ENCODE data around the gene TNS3. TPM values are rescaled to one million over a fixed set of nuclear protein-coding genes. Genes with fewer than 3 reads are reported as not detected.

The TNS3 gene
- total RNA-seq, 4 donors from 2014 or later, result 6.6 to 16.0 (median 9.6) TPM

- 74 to 83% methylated on average over 3 to 4 of the region's 17 CpGs for WGBS, 2 donors
- TF ChIP-seq CTCF (IDR thresholded peaks at IDR 0.05) (no peak), POLR2A (IDR thresholded peaks at IDR 0.05) (no peak)
- no peak for DNase-seq
- H3K36me3 ChIP-seq, result peaks cover 0 to 12% (median 0%) of the 10 kb centered on the region in 3 donors
- H3K9me3 ChIP-seq, result no peaks in the 10 kb centered on the region
- intact Hi-C loops (cut with DNase I), result no loop called here
- no peak overlapping the region for H3K4me3 ChIP-seq
- H3K27ac ChIP-seq, result no peak overlapping the region
- H3K4me1 ChIP-seq, result peaks cover 4 to 16% (median 5%) of the 10 kb centered on the region in 3 donors
- peaks cover 0 to 16% (median 0%) of the 10 kb centered on the region in 4 donors for H3K27me3 ChIP-seq
These were observed 50.1 kb downstream of the TNS3 start for GRCh38 chr7:47531584-47532492.

DNA sequence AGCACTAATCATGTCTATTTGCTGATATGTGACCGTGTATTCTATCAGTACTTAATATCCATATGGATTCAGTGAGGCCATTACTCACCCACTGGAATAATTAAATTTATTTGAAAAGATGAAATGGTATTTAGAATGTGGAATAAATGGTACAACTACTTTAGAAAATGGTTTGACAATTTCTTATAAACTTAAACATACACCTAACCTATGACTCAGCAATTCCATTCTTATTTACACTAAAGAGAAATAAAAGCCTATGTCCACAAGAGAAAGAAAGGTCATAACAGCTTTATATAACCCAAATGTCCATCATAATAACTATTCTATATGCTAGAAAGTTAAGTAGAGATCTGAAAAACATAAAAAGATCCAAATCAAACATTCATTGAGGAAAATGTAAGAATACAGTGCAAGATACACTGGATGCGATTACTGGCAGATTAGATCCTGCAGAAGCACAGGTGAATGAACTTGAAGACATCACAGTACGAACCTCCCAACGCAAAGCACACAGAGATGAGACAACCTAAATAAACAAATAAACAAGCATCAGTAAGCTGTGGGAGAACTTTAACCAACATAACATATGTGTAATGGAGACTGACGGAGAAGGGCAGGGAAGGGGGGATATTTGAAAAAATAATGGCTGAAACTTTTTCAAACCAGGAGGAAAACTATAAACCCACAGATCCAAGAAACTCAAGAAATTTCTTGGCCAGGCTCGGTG lies 51.9 kb downstream of the TNS3 start:
- no peaks in the 10 kb centered on the region for H3K4me1 ChIP-seq
- WGBS, 2 donors, result 77 to 95% methylated on average over 5 to 6 of the region's 6 CpGs
- DNase-seq, result no peak
- TF ChIP-seq CTCF (IDR thresholded peaks at IDR 0.05) (no peak), POLR2A (IDR thresholded peaks at IDR 0.05) (no peak)
- no peak overlapping the region for H3K4me3 ChIP-seq
- intact Hi-C loops (cut with DNase I), result no loop called here
- no peaks in the 10 kb centered on the region for H3K27me3 ChIP-seq
- H3K36me3 ChIP-seq, result peaks cover 0 to 12% (median 0%) of the 10 kb centered on the region in 3 donors
- H3K27ac ChIP-seq, result no peak overlapping the region
- no peaks in the 10 kb centered on the region for H3K9me3 ChIP-seq

DNA sequence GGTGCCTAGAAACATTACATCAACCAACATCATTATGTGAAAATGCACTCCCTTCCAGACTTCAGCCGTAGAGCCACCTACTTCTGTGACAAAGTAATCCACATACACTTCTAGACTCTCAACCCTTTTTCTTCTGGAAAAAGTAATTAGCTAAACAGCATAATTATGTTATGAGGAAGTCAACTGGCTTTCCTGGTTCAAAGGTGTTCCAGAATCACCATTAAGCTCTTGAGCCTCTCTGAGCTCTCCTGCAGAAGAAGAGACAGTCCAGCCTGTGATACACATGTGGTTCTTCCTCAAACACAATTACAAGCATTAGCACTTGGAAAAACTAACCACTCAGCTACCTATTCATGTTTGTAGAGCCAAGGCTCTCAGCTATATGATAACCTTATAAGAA lies 52.5 kb downstream of the TNS3 start:
- WGBS, 2 donors, result 92 to 100% methylated on average over 1 of the region's 1 CpG
- no peak for TF ChIP-seq POLR2A (IDR thresholded peaks at IDR 0.05)
- no peak for TF ChIP-seq CTCF (IDR thresholded peaks at IDR 0.05)
- intact Hi-C loops (cut with DNase I), result no loop called here
- no peak for DNase-seq
- Histone ChIP-seq H3K4me1 (no peaks in the 10 kb centered on the region), H3K27me3 (no peaks in the 10 kb centered on the region), H3K9me3 (no peaks in the 10 kb centered on the region), H3K4me3 (no peak overlapping the region), H3K27ac (no peak overlapping the region), H3K36me3 (peaks cover 0 to 12% (median 0%) of the 10 kb centered on the region in 3 donors)

DNA sequence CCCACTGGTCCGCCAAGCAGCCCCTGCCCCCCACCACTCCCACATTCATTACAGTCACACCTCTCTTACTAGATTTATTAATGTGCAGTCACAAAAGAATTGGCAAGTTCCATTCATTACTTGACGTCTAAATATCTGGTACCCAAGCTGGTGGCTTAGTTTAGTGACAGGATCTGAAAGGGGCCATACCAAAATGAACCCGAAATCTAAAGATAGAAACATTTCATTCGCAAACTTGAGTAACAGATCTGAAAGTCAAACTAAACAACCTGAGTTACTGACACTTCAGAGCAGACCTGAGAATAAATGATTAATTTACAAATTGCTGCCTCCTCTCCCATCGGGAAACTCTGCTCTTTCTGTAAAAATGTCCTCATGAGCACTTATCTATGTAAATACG lies 53.4 kb downstream of the TNS3 start:
- Histone ChIP-seq H3K4me1 (no peaks in the 10 kb centered on the region), H3K27me3 (no peaks in the 10 kb centered on the region), H3K4me3 (no peak overlapping the region), H3K27ac (no peak overlapping the region), H3K9me3 (no peaks in the 10 kb centered on the region), H3K36me3 (peaks cover 0 to 12% (median 0%) of the 10 kb centered on the region in 3 donors)
- TF ChIP-seq POLR2A (IDR thresholded peaks at IDR 0.05), result no peak
- TF ChIP-seq CTCF (IDR thresholded peaks at IDR 0.05), result no peak
- no peak for DNase-seq
- WGBS, 2 donors, result 80% methylated on average over 5 to 6 of the region's 6 CpGs
- intact Hi-C loops (cut with DNase I), result no loop called here

GRCh38 chr7:47526466-47526865 lies 55.4 kb downstream of the TNS3 start:
- Histone ChIP-seq H3K9me3 (no peaks in the 10 kb centered on the region), H3K4me1 (no peaks in the 10 kb centered on the region), H3K27ac (no peak overlapping the region), H3K4me3 (no peak overlapping the region), H3K36me3 (peaks cover 0 to 12% (median 0%) of the 10 kb centered on the region in 3 donors), H3K27me3 (no peaks in the 10 kb centered on the region)
- intact Hi-C loops (cut with DNase I), result no loop called here
- 93 to 94% methylated on average over 5 to 6 of the region's 6 CpGs for WGBS, 2 donors
- no peak for TF ChIP-seq CTCF (IDR thresholded peaks at IDR 0.05)
- no peak for TF ChIP-seq POLR2A (IDR thresholded peaks at IDR 0.05)
- DNase-seq, result no peak
